K562 (cell line): Measurements from ENCODE around the gene GMEB1. TPM values are rescaled to one million over a fixed set of nuclear protein-coding genes. Genes with fewer than 3 reads are reported as not detected.

Experiments
- CHD4 ChIP-seq: fragments of 200-600 bp; sonication (generic); IDR thresholded peaks from 3 replicates; pipeline ENCODE4 v1.6.1; 2012; ENCODE audit warnings: low read depth, mild to moderate bottlenecking, mixed read lengths, low read length, inconsistent platforms; ENCODE audit not compliant: insufficient read depth, insufficient replicate concordance, poor library complexity, severe bottlenecking
- DDX20 ChIP-seq: fragments of 450-650 bp; IDR thresholded peaks from 2 replicates; pipeline ENCODE4 v1.6.1; 2016; ENCODE audit warnings: missing genetic modification characterization, low read depth, mild to moderate bottlenecking, missing compliant biosample characterization, moderate library complexity
- ELF1 ChIP-seq: fragments of 200-800 bp; sonication (Bioruptor generic); IDR thresholded peaks from 2 replicates; pipeline ENCODE4 v1.6.1; 2016; ENCODE audit warnings: missing genetic modification characterization, missing compliant biosample characterization
- EWSR1 ChIP-seq: fragments of 450-650 bp; IDR thresholded peaks from 2 replicates; pipeline ENCODE4 v1.6.1; 2018; ENCODE audit warnings: borderline replicate concordance, mild to moderate bottlenecking, low read depth, moderate library complexity; ENCODE audit not compliant: partially characterized antibody
- GMEB1 ChIP-seq: fragments of 250-450 bp; sonication (Bioruptor Pico); IDR thresholded peaks from 2 replicates; pipeline ENCODE4 v1.4.0; 2020; ENCODE audit warnings: mild to moderate bottlenecking
- JUN ChIP-seq, 2 experiments: sonication (generic) in 1 of 2; formaldehyde crosslinking in 1 of 2; IDR thresholded peaks; 2 replicates each; pipeline versions ENCODE4 v1.6.1 to v1.8.0; 2012 to 2022; ENCODE audit warnings: borderline replicate concordance in 2 of 2, mild to moderate bottlenecking in 2 of 2, improper control_type of control experiment in 1 of 2, low read depth in 1 of 2, low read length in 1 of 2, missing genetic modification reagents in 1 of 2
- JUNB ChIP-seq: fragments of 450-650 bp; formaldehyde crosslinking; conservative IDR thresholded peaks from 2 replicates; pipeline ENCODE4 v1.4.0; 2020; ENCODE audit warnings: mild to moderate bottlenecking
- MAFG ChIP-seq: fragments of 450-650 bp; conservative IDR thresholded peaks from 2 replicates; pipeline ENCODE4 v1.6.1; 2016; ENCODE audit warnings: missing genetic modification characterization, missing compliant biosample characterization
- MXI1 ChIP-seq: IDR thresholded peaks from 2 replicates; pipeline ENCODE4 v1.6.1; 2011; ENCODE audit warnings: low read depth, mild to moderate bottlenecking, improper control_type of control experiment, low read length
- POLR2H ChIP-seq: IDR thresholded peaks from 2 replicates; pipeline ENCODE4 v1.6.1; 2016; ENCODE audit warnings: missing genetic modification characterization, low read depth, mild to moderate bottlenecking, control low read depth, missing compliant biosample characterization, moderate library complexity
- PTTG1 ChIP-seq: fragments of 450-650 bp; IDR thresholded peaks from 2 replicates; pipeline ENCODE4 v1.6.1; 2016; ENCODE audit warnings: low read depth, mild to moderate bottlenecking, missing genetic modification characterization, missing compliant biosample characterization
- RBM25 ChIP-seq: fragments of 200-400 bp; formaldehyde crosslinking; IDR thresholded peaks from 2 replicates; pipeline ENCODE4 v1.6.1; 2018; ENCODE audit warnings: low read length, low read depth, moderate library complexity; ENCODE audit not compliant: severe bottlenecking
- SMC3 ChIP-seq: conservative IDR thresholded peaks from 2 replicates; pipeline ENCODE4 v1.6.1; 2011; ENCODE audit warnings: low read depth, low read length, improper control_type of control experiment; ENCODE audit not compliant: insufficient read depth
- SUPT5H ChIP-seq: fragments of 450-650 bp; IDR thresholded peaks from 2 replicates; pipeline ENCODE4 v1.6.1; 2016
- TAF1 ChIP-seq: IDR thresholded peaks from 2 replicates; pipeline ENCODE4 v1.6.1; 2011; ENCODE audit warnings: mild to moderate bottlenecking, low read length, moderate library complexity; ENCODE audit not compliant: insufficient read depth, control insufficient read depth, severe bottlenecking; ENCODE audit errors: extremely low read depth
- XRCC3 ChIP-seq: fragments of 450-650 bp; IDR thresholded peaks from 2 replicates; pipeline ENCODE4 v1.6.1; 2017; ENCODE audit warnings: mild to moderate bottlenecking, moderate library complexity
- ZFP36 ChIP-seq: fragments of 150-350 bp; IDR thresholded peaks from 2 replicates; pipeline ENCODE4 v1.6.1; 2018; ENCODE audit warnings: low read length, low read depth; ENCODE audit not compliant: partially characterized antibody
- ZNF212 ChIP-seq: fragments of 450-650 bp; formaldehyde crosslinking; IDR thresholded peaks from 2 replicates; pipeline ENCODE4 v1.4.0; 2020; ENCODE audit warnings: mild to moderate bottlenecking
- ZNF507 ChIP-seq: conservative IDR thresholded peaks from 2 replicates; pipeline ENCODE4 v1.6.1; 2017; ENCODE audit warnings: missing genetic modification characterization, missing compliant biosample characterization
- ZNF518B ChIP-seq: fragments of 250-450 bp; sonication (Bioruptor Pico); IDR thresholded peaks from 2 replicates; pipeline ENCODE4 v1.5.0; 2021; ENCODE audit warnings: mild to moderate bottlenecking, moderate library complexity
- ZNF57 ChIP-seq: fragments of 450-650 bp; formaldehyde crosslinking; IDR thresholded peaks from 2 replicates; pipeline ENCODE4 v1.4.0; 2020; ENCODE audit warnings: mild to moderate bottlenecking, moderate library complexity
- polyA plus RNA-seq, 8 experiments: library from polyadenylated mRNA; depleted of rRNA in 4 of 8; stranded (reverse) in 5 of 8; unstranded in 3 of 8; fragments of >200 nt; fragmentation: Nextera tagmentation in 2 of 8; fragmentation: Illumina TruSeq in 1 of 8; extraction: Ambion mirVana in 2 of 8; extraction: Trizol in 1 of 8; gene quantifications; 2 replicates each; pipeline versions ENCODE4 v1.2.1 to v1.2.3, GENCODE V29; 2011 to 2014; ENCODE audit warnings: inconsistent platforms in 1 of 8, missing spikeins in 1 of 8
- total RNA-seq, 7 experiments: library from RNA; depleted of rRNA in 6 of 7; stranded (reverse); fragments of >200 nt in 6 of 7; fragmentation: Illumina TruSeq in 2 of 7; extraction: Trizol in 2 of 7; gene quantifications; 2 replicates each; pipeline versions ENCODE4 v1.2.1 to v1.2.3, GENCODE V29; 2011 to 2021; ENCODE audit warnings: low replicate concordance in 1 of 7
- TF ChIP-seq, protein P1 (sequence below): fragments of 450-650 bp; IDR thresholded peaks from 2 replicates; pipeline ENCODE4 v1.7.0; 2016; ENCODE audit warnings: borderline replicate concordance

GMEB1 gene
- total and polyA plus RNA-seq, 9 of the 15 experiments (the other 6 are each of a cell fraction or from before 2014, with no cell fraction given), result 6.6 to 17.5 (median 8.5) TPM

DNA sequence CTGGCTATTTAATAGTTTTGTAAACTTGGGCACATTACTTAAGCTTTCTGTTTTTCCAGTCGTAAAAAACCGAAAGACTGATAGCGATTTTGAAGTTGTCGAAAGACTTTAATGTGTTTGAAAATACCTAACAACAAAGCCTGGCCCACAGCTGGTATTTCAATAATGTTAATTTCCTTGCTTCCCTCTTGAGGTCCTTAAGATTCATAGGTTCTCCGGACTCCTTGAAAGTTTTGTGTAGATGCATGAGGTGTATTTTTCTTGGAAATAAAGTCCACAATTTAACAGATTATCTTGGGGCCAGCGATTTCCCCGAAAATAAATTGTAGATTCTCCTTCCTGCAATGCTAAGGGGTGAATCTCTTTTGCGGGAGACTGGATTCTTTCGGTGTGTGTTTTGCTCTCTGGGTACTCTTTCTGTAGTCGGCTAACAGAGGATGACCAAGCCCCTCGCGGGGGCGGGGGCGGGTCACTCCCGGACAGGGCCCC, 67.4 kb downstream of the GMEB1 start (continued):
- TF ChIP-seq POLR2H (tag) (0 out of 2 replicates have a peak, but pooled peaks have one; percentile 71), CHD4 (peak; percentile 9), JUN (IDR thresholded peaks at IDR 0.05; ENCODE audit: borderline replicate concordance, low read depth, low read length) (no peak), JUN (CRISPR knock-in tag; IDR thresholded peaks at IDR 0.05; ENCODE audit: borderline replicate concordance) (no peak), PTTG1 (tag) (no peak), MAFG (tag) (no peak), RBM25 (no peak), XRCC3 (no peak), ZNF212 (CRISPR knock-in tag) (no peak), GMEB1 (no peak), TAF1 (peak; percentile 71), JUNB (CRISPR knock-in tag) (no peak), ZNF507 (tag) (no peak), SUPT5H (peak; percentile 39), MXI1 (0 out of 2 replicates have a peak, but pooled peaks have one; percentile 9), DDX20 (tag) (no peak), ZNF518B (CRISPR knock-in tag) (no peak), ZNF57 (CRISPR knock-in tag) (no peak), ZFP36 (no peak), ELF1 (tag) (no peak), SMC3 (no peak), EWSR1 (no peak)
- TF ChIP-seq, protein P1, sequence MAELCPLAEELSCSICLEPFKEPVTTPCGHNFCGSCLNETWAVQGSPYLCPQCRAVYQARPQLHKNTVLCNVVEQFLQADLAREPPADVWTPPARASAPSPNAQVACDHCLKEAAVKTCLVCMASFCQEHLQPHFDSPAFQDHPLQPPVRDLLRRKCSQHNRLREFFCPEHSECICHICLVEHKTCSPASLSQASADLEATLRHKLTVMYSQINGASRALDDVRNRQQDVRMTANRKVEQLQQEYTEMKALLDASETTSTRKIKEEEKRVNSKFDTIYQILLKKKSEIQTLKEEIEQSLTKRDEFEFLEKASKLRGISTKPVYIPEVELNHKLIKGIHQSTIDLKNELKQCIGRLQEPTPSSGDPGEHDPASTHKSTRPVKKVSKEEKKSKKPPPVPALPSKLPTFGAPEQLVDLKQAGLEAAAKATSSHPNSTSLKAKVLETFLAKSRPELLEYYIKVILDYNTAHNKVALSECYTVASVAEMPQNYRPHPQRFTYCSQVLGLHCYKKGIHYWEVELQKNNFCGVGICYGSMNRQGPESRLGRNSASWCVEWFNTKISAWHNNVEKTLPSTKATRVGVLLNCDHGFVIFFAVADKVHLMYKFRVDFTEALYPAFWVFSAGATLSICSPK, result no peak
